ENCODE data around the gene STAU1. TPM values are rescaled to one million over a fixed set of nuclear protein-coding genes. Genes with fewer than 3 reads are reported as not detected.

Gene STAU1
- total and polyA plus RNA-seq, 2 of the 13 experiments (the other 11 are each of a cell fraction or from before 2014, with no cell fraction given) = 119 to 133 TPM

DNA sequence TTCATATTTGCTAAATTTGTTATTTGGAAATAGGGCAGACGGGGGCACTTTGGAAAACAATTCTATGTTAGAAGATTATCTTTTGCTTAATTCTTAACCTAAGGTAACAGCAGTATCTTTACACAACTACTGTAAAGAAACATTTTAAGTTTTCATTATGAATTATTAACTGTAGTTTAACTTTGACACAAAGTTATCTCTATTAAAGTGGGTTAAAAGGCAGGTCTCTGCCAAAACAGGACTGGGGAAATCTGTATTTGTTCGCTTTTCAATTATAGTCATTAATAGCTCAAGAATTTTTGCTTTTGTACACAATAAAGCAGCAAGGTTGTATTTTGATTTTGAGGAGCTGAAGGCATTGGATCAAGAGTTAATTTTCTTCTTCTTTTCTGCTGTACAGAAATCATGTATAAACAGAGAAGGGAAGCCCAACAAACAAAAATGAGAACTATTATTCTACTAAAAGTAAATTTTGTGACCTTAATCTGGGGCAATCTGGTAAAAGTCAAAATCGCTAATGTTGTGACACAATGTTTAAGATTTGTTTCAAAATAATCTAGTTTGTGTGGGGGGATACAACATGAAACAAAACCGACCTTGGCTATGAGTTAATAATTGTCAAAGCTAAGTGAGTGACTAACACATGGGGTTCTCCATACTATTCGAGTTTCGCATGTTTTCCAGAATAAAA lies 2.9 kb downstream of the STAU1 start (continued):
- TF ChIP-seq, protein P1, sequence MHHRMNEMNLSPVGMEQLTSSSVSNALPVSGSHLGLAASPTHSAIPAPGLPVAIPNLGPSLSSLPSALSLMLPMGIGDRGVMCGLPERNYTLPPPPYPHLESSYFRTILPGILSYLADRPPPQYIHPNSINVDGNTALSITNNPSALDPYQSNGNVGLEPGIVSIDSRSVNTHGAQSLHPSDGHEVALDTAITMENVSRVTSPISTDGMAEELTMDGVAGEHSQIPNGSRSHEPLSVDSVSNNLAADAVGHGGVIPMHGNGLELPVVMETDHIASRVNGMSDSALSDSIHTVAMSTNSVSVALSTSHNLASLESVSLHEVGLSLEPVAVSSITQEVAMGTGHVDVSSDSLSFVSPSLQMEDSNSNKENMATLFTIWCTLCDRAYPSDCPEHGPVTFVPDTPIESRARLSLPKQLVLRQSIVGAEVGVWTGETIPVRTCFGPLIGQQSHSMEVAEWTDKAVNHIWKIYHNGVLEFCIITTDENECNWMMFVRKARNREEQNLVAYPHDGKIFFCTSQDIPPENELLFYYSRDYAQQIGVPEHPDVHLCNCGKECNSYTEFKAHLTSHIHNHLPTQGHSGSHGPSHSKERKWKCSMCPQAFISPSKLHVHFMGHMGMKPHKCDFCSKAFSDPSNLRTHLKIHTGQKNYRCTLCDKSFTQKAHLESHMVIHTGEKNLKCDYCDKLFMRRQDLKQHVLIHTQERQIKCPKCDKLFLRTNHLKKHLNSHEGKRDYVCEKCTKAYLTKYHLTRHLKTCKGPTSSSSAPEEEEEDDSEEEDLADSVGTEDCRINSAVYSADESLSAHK (CRISPR knock-in tag; IDR thresholded peaks at IDR 0.05; ENCODE audit: borderline replicate concordance) = no peak
- no peak for TF ChIP-seq NFE2L1 (CRISPR knock-in tag; IDR thresholded peaks at IDR 0.05; ENCODE audit: borderline replicate concordance)
- TF ChIP-seq MAF1 (CRISPR knock-in tag; IDR thresholded peaks at IDR 0.05; ENCODE audit: borderline replicate concordance) = no peak
- TF ChIP-seq CHD2 (IDR thresholded peaks at IDR 0.05; ENCODE audit: low read depth, low read length) = no peak
- peak; percentile 41; the same call in 1 of the 2 replicates for TF ChIP-seq DPF2 (CRISPR knock-in tag; IDR thresholded peaks at IDR 0.05; ENCODE audit: borderline replicate concordance, low read depth)
- peak; percentile 10 for TF ChIP-seq YY1 (IDR thresholded peaks at IDR 0.05; ENCODE audit: insufficient read depth, insufficient replicate concordance, low read depth, low read length)
- TF ChIP-seq ZNF20 (CRISPR knock-in tag; IDR thresholded peaks at IDR 0.05) = no peak
- no peak for TF ChIP-seq ZNF296 (CRISPR knock-in tag; conservative IDR thresholded peaks at IDR 0.05)
- no peak for TF ChIP-seq ZNF83 (CRISPR knock-in tag; IDR thresholded peaks at IDR 0.05; ENCODE audit: borderline replicate concordance)
- no peak for TF ChIP-seq RFX3 (CRISPR knock-in tag; IDR thresholded peaks at IDR 0.05)
- TF ChIP-seq KLF16 (CRISPR knock-in tag; IDR thresholded peaks at IDR 0.05) = 0 out of 4 replicates have a peak, but pooled peaks of 1 of the 2 experiments have one; percentile 7
- no peak for TF ChIP-seq ZNF879 (CRISPR knock-in tag; IDR thresholded peaks at IDR 0.05)
- TF ChIP-seq SIX1 (CRISPR knock-in tag; IDR thresholded peaks at IDR 0.05; ENCODE audit: borderline replicate concordance) = 0 out of 2 replicates have a peak, but pooled peaks have one; percentile 14
- TF ChIP-seq ZNF331 (CRISPR knock-in tag; IDR thresholded peaks at IDR 0.05) = no peak
- no peak; the same call in 1 of the 2 replicates for TF ChIP-seq DMAP1 (CRISPR knock-in tag; IDR thresholded peaks at IDR 0.05)
- TF ChIP-seq ATF7 (IDR thresholded peaks at IDR 0.05) = no peak
- no peak for TF ChIP-seq ATF7 (CRISPR knock-in tag; IDR thresholded peaks at IDR 0.05)
- TF ChIP-seq TOE1 (CRISPR knock-in tag; IDR thresholded peaks at IDR 0.05) = 0 out of 2 replicates have a peak, but pooled peaks have one; percentile 33
- TF ChIP-seq ZNF546 (CRISPR knock-in tag; conservative IDR thresholded peaks at IDR 0.05) = no peak
- TF ChIP-seq, protein P2, sequence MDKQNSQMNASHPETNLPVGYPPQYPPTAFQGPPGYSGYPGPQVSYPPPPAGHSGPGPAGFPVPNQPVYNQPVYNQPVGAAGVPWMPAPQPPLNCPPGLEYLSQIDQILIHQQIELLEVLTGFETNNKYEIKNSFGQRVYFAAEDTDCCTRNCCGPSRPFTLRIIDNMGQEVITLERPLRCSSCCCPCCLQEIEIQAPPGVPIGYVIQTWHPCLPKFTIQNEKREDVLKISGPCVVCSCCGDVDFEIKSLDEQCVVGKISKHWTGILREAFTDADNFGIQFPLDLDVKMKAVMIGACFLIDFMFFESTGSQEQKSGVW (CRISPR knock-in tag; IDR thresholded peaks at IDR 0.05; ENCODE audit: borderline replicate concordance) = no peak
- TF ChIP-seq CBX2 (IDR thresholded peaks at IDR 0.05; ENCODE audit: low read depth, low read length) = no peak
- no peak for TF ChIP-seq CBX2 (CRISPR knock-in tag; IDR thresholded peaks at IDR 0.05; ENCODE audit: low read depth)
- no peak; the same call in 1 of the 2 replicates for TF ChIP-seq IRF2 (CRISPR knock-in tag; IDR thresholded peaks at IDR 0.05)
- TF ChIP-seq HMGA1 (CRISPR knock-in tag; conservative IDR thresholded peaks at IDR 0.05) = no peak
- TF ChIP-seq ZNF605 (CRISPR knock-in tag; IDR thresholded peaks at IDR 0.05) = no peak
- TF ChIP-seq SRY (CRISPR knock-in tag; IDR thresholded peaks at IDR 0.05) = no peak
- TF ChIP-seq, protein P3, sequence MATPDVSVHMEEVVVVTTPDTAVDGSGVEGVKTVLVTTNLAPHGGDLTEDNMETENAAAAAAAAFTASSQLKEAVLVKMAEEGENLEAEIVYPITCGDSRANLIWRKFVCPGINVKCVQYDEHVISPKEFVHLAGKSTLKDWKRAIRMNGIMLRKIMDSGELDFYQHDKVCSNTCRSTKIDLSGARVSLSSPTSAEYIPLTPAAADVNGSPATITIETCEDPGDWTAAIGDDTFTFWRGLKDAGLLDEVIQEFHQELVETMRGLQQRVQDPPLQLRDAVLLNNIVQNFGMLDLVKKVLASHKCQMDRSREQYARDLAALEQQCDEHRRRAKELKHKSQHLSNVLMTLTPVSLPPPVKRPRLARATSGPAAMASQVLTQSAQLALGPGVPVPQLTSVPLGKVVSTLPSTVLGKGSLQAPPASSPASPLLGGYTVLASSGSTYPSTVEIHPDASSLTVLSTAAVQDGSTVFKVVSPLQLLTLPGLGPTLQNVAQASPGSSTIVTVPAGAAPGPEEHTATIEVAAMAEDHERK (CRISPR knock-in tag; IDR thresholded peaks at IDR 0.05; ENCODE audit: low read depth) = no peak
- TF ChIP-seq ZKSCAN8 (CRISPR knock-in tag; IDR thresholded peaks at IDR 0.05; ENCODE audit: borderline replicate concordance) = no peak
